BE2C (cell line): ENCODE results near the gene NCOA5.
A peak's percentile ranks its signal among the peaks of the same experiment; 100 is the strongest.

Experiments
- DNase-seq: peaks from one replicate; pipeline ENCODE4 v3.0.0-alpha.2; 2020
- H3K27me3 ChIP-seq: fragments of 250-450 bp; sonication (Bioruptor Pico); 2 replicates; pipeline ENCODE4 v1.5.1; 2020; ENCODE audit warnings: mild to moderate bottlenecking
- H3K36me3 ChIP-seq: fragments of 250-450 bp; sonication (Bioruptor Pico); 2 replicates; pipeline ENCODE4 v1.5.1; 2020; ENCODE audit warnings: mild to moderate bottlenecking
- H3K4me1 ChIP-seq: fragments of 250-450 bp; sonication (Bioruptor Pico); 2 replicates; pipeline ENCODE4 v1.5.1; 2020
- H3K4me3 ChIP-seq: 2 replicates; pipeline ENCODE4 v1.5.1; 2011; ENCODE audit warnings: low read depth, low read length
- H3K9me3 ChIP-seq: fragments of 250-450 bp; sonication (Bioruptor Pico); 2 replicates; pipeline ENCODE4 v1.5.1; 2020
- CTCF ChIP-seq: IDR thresholded peaks from 2 replicates; pipeline ENCODE4 v1.5.1; 2012; ENCODE audit warnings: mild to moderate bottlenecking, low read depth, low read length

The NCOA5 gene

DNA sequence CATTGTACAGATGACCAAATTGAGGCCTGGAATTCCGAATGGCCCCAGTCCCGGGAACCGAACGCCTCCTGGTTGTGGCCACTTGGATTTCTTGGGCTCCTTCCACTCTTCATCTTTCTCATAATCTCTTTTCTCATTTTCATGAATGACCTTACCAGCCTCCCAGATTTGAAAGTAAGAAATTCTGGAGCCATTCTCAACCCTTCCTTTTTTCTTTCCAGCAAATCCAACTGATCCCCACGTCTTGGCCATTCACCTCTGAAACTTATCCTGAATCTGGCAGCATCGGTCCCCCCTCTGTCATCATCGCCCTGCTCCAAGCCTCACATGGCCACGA, 66.6 kb downstream of the NCOA5 start:
- H3K27me3 ChIP-seq: peaks cover 12% of the 10 kb centered on the region
- no peaks in the 10 kb centered on the region for H3K9me3 ChIP-seq
- TF ChIP-seq CTCF: no peak
- no peak overlapping the region for H3K4me3 ChIP-seq
- H3K36me3 ChIP-seq: no peaks in the 10 kb centered on the region
- no peak for DNase-seq
- peaks cover 7% of the 10 kb centered on the region for H3K4me1 ChIP-seq

DNA sequence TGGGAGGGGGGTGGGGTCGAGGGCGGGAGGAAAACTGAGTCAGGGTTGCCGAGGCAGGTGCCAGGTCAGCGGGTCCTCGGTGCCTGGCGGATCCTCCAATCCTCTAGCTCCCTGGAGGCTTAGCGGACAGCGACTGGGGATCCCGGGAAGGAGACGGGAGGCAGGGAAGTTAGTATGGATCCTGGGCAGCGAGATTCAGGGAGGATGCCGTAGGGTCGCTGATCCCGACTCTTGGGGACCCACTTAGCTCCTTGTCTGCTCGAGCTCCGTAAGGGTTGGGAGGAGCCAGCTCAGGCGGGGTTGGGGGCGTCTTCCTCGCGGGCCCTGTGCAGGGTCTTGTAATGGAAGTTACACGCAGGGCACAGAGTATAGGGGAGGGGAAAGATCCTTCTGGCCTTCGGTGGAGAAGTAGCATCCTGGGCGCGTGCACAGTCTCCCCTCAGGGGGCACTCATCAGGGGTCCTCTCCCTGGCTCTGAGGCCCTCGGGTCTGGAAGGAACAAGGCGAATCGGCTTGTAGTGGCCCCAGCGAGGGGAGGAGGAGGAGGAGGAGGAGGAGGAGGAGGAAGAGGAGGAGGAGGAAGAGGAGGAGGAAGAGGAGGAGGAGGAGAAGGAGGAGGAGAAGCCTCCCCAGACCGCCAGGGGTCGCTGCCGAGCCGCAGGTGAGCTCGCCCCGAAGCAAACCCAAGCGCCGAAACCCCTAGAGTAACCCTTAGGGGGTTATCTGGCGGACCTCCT, 67.2 kb downstream of the NCOA5 start:
- peaks cover 7% of the 10 kb centered on the region for H3K4me1 ChIP-seq
- H3K27me3 ChIP-seq: peaks cover 7% of the 10 kb centered on the region
- peak; percentile 78 for DNase-seq
- peak overlapping the region; percentile 66 for H3K4me3 ChIP-seq
- TF ChIP-seq CTCF: peak; percentile 85
- no peaks in the 10 kb centered on the region for H3K9me3 ChIP-seq
- H3K36me3 ChIP-seq: no peaks in the 10 kb centered on the region

DNA sequence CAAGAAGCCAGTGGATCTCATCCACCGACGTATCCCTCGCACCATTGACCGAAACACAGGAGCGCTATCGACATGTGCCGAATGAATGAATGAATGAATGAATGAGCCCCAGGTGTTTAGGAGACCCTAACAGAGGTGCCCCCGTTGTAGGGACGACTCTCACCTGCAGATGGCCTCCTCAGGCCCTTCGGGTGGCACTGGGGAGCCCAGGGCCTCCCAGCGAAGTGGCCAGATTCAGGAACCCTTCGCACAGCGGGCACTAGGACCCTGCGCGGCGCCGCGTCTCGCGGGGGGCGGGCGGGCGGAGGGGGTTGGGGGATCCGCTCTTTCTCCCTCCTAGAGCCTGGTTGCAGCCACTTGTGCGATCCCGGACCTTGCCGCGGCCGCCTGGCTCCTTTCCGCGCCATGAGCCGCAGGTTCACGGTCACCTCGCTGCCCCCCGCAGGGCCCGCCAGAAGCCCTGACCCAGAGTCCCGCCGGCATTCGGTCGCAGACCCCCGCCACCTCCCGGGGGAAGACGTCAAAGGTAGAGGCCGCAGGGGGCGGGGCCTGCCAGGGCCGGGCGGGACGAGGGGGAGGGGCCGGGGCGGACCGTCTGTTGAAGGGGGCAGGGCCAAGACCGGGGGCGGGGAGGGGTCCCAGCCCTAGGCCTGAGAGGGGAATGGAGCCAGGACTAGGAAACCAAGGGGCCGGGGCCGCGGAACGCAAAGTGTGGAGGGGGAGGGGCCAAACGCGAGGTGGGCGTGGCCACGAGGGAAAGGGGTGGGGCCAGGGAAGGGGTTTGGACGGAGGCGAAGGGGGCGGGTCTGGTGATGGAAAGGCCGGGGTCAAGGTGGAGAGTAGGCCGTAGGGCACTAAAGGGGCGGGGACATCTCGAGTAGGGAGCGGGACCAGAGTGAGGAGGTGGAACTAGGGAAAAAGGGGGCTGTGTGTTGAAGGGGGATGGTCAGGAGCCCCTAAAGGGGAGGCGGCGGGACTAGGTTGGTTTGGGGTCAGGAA, 68.1 kb downstream of the NCOA5 start:
- peak; percentile 97 for DNase-seq
- Histone ChIP-seq H3K36me3 (no peaks in the 10 kb centered on the region), H3K27me3 (no peaks in the 10 kb centered on the region), H3K4me1 (peaks cover 7% of the 10 kb centered on the region), H3K4me3 (peak overlapping the region; percentile 66), H3K9me3 (no peaks in the 10 kb centered on the region)
- TF ChIP-seq CTCF: peak; percentile 15; the same call in 1 of the 2 replicates

- Histone ChIP-seq H3K4me3 (peak overlapping the region; percentile 66), H3K9me3 (no peaks in the 10 kb centered on the region), H3K36me3 (no peaks in the 10 kb centered on the region), H3K4me1 (peaks cover 7% of the 10 kb centered on the region), H3K27me3 (no peaks in the 10 kb centered on the region)
- TF ChIP-seq CTCF: no peak
- DNase-seq: no peak
Observed at GRCh38 chr20:46020555-46020954, 69.2 kb downstream of the NCOA5 start.

- Histone ChIP-seq H3K4me1 (peaks cover 7% of the 10 kb centered on the region), H3K4me3 (no peak overlapping the region), H3K27me3 (peaks cover 3% of the 10 kb centered on the region), H3K9me3 (no peaks in the 10 kb centered on the region), H3K36me3 (no peaks in the 10 kb centered on the region)
- no peak for DNase-seq
- no peak for TF ChIP-seq CTCF
Observed at GRCh38 chr20:46018611-46019010, 71.2 kb downstream of the NCOA5 start.
